Mammary microvascular endothelial cell (primary cell): ENCODE data around the gene ZNF486. TPM values are rescaled to one million over a fixed set of nuclear protein-coding genes. Genes with fewer than 3 reads are reported as not detected.

ENCODE experiments used
- total RNA-seq: library from RNA; depleted of rRNA; stranded (reverse); fragments of >200 nt; gene quantifications from 2 replicates; pipeline ENCODE4 v1.2.3, GENCODE V29; 2015

ZNF486 gene
- 5.3 and 8.1 TPM in 2 replicates for total RNA-seq

GRCh38 chr19:20167020-20167644, at the start of gene ZNF486:
ZNF486 (plus strand) TSS chr19:20167214; CDS start chr19:20167331, 117 bp downstream.

Other genes starting within 250 kb of the ZNF486 start
- gene ZNF682, start 127.7 kb upstream of the ZNF486 start, total RNA-seq, result 0.93 and 1.1 TPM in 2 replicates
- 2.0 and 3.5 TPM in 2 replicates for gene ZNF90, start 89.2 kb upstream of the ZNF486 start, total RNA-seq